Measurements from ENCODE around the gene TUBB3.
"Not testable (repeated sequence)": the region's sequence is repeated elsewhere in the genome, so short reads cannot be mapped to it uniquely, and the experiment has no call there.

DNA sequence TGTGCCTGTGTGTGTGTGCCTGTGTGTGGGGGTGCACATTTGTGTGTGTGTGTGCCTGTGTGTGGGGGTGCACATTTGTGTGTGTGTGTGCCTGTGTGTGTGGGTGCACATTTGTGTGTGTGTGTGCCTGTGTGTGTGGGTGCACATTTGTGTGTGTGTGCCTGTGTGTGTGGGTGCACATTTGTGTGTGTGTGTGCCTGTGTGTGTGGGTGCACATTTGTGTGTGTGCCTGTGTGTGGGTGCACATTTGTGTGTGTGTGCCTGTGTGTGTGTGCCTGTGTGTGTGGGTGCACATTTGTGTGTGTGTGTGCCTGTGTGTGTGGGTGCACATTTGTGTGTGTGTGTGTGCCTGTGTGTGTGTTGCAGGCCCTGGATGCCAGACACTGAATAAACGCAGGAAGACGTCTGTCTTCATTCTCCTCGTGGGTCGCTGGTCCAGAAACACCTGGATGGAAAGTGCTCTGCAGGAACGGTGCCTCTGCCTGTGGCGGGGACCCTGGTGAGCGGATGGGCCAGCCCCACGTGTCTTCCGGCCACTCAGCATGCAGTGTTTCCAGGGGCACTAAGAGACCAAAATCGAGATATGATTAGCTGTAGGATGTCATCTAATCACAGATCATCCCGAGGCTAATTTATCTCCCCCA lies 8.4 kb upstream of the TUBB3 start:
- TF ChIP-seq, protein P1, sequence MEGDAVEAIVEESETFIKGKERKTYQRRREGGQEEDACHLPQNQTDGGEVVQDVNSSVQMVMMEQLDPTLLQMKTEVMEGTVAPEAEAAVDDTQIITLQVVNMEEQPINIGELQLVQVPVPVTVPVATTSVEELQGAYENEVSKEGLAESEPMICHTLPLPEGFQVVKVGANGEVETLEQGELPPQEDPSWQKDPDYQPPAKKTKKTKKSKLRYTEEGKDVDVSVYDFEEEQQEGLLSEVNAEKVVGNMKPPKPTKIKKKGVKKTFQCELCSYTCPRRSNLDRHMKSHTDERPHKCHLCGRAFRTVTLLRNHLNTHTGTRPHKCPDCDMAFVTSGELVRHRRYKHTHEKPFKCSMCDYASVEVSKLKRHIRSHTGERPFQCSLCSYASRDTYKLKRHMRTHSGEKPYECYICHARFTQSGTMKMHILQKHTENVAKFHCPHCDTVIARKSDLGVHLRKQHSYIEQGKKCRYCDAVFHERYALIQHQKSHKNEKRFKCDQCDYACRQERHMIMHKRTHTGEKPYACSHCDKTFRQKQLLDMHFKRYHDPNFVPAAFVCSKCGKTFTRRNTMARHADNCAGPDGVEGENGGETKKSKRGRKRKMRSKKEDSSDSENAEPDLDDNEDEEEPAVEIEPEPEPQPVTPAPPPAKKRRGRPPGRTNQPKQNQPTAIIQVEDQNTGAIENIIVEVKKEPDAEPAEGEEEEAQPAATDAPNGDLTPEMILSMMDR (IDR thresholded peaks at IDR 0.05) = not testable (repeated sequence)
- TF ChIP-seq POLR2A (IDR thresholded peaks at IDR 0.05) = not testable (repeated sequence)
